Stimulated activated CD8-positive, alpha-beta memory T cell treated with anti-CD3 and anti-CD28 coated beads, Interleukin-12 subunit alpha, Interleukin-12 subunit beta, amount 100 ng/mL, for 4 hours (primary cell): ENCODE data around the gene ELK4.
"Not testable (repeated sequence)": the region's sequence is repeated elsewhere in the genome, so short reads cannot be mapped to it uniquely, and the experiment has no call there.

ENCODE experiments used
- DNase-seq: peaks from one replicate; pipeline ENCODE4 v3.0.0-alpha.2; 2020; ENCODE audit warnings: low read depth

ELK4 gene

DNA sequence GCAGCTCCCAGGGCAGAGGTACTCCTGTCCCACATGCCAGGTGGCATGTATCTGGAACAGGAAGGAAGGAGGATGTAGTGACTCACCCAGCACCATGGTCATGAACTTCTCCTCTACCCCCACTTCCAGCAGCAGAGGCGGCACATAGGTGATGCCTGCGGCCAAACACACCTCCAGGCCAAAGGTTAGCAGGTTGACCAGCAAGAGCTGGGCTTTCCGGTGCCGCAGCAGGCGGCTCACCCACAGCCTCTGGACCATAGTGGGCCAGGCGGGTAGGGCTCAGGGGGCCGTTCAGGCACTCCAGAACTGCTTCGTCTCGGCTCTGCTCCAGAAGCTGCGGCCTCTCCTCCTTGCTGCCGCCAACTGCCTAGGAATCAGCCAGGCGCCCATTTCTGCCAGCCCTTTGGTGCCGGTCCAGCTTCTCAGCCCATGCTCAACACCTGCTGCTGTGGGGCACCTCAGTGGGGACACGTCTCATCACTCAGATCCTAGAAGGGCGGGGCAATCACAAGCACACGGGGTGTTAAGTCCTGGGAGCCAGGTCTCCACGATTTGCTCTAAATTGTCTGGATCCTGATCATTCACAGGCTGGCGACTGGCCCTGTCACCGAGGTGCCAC lies 32.7 kb upstream of the ELK4 start:
- DNase-seq = no peak

DNA sequence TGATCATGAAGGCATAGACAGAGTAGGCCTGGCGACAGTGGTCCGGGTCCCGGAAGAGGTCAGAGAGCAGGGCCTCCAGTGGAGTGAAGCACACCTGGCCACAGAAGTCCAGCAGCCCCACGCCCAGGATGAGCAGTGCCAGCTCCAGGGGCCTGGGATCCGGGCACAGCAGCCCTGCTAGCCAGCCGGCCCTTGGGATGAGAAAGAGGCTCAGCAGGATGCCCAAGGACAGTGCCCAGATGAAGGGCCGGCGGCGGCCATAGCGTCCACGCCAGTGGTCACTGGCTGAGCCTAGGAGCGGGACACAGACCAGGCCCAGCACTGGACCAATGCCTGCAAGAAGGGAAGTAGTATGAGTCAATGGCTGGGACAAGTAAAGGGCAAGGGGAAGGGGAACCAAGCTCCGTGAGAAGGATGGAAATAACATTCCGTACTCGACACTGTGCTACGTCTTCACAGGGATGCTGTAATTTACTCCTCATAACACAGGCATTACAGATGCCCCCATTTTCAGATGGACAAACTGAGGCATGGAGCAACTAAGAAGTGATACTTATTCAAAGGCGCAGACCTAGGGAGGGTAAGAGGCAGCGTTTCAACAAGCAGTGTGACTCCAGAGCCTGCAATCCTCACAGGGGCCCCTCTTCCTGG lies 31.6 kb upstream of the ELK4 start:
- no peak for DNase-seq

DNA sequence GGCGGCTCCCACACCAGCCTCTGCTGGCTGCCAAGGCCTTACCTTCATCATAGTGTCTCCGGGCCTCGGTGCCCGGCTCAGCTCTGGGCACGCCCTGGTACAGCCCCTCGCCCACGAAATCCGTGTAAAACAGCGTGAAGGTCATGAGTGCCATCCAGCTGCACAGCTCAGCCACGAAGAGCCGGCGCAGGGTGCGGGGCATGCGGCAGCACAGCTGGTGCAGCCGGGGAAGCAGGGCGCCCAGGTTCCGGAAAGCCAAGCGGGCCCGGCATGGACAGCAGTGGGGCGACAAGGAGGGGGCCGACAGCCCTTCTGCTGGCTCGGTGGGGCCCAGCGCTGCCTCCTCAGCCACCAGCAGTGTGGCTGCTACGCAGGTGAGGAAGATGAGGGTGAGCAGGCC lies 31.0 kb upstream of the ELK4 start:
- DNase-seq = no peak

DNA sequence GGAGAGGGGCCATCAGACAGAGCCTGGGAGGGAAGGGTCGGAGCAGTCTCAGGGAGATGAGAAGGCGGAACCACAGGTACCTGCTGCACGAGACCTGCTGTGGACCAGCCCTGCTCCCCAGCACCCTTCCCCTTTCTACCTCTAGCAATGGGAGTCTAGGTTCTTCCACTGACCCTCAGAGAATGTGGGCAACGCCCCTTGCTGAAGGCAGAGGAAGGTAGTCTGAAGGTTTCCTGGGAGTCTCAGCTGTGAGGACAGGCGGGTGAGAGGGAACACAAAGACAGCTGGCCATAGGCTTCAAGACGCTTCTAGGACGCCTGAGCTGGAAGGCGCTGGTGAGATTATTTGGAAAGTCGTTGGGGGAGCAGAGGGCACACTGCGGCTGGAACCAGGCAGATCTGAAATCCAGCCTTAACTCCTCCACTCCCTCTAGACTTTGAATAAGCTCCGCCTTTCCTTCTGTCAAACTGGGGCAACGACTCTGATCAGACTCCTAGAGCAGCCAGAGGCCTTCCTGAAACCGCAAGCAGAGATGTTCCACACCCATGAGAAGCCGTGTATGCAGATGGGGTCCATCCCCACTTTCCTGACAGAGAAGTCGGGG lies 30.4 kb upstream of the ELK4 start:
- DNase-seq = no peak

DNA sequence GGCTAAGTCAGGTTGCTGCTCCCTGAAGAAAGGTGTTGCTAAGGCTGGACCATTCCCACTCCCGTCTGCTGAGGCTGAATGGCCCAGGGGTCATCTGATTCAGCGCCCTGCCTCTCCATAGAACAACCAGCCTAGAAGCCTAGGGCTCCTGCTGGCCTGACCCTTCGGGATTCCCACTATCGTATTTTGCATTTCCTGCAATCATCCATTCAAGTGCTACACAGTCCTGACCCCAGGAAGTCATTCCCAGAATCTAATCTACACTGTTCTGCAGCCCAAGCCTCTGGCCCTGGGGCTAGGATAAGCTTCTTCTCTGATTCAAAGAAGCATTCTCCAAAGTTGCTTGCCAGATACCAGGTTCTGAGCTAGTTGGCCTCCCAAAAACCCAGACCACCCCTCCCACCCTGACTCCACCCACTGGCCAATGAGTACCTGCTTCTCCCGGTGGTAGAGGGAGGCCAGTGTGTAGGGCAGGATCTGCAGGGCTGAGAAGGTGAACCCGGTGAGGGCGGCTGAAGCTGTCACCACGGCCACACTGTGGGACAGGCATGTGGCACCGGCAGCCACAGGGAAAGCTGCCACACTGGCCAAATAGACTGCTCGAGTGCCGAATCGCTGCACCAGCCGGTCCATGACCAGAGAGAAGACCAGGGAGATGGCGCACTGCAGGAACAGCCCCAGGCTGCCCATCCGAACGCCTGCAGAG lies 29.8 kb upstream of the ELK4 start:
- DNase-seq = no peak

DNA sequence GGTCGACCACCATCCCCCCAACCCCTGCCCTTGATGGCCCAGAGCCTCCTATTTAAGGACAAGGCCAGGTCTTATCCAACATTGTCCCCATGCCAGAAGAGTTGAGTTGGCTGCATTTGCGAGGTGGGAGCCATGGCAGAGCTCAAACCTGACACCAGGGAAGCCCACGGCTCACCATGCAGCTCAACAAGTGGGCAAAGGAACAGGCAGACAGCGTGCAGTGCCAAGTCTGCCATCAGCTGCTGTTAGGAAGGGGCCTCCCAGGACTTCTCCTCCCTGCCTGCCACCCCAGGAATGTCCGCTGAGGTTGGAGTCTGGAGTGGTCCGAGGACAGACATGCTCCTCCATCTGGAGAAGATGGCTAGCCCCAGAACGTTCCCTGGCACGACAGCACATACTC lies 28.6 kb upstream of the ELK4 start:
- DNase-seq = no peak

DNA sequence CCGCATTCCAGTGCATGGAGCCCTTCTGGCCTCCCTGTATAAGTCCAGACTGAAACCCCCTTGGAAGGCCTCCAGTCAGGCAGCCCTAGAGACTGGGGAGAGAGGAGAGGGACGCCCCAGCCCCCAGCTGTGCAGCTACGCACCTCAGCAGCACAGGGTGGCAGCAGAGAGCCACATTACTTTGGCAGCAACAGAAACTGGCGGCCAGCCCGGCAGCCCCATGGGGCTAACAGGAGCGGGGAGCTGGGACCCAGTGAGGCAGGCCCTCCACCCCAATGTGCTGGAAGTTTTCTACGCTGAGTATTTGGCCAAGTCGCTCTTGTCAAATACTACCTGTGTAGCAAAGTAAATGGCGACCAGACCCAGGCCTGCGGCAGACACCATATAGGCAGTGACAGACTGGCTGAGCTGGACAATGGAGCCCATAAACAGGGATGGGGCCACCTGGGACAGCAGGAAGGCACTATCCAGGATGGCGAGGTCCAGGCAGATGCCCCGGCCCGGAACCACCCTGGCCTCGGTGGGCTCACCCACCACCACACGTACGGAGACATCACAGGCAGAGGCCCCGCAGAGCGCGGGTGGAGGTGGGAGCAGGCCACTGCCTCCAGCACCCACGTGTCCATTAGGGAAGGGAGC lies 27.3 kb upstream of the ELK4 start:
- peak; percentile 48 for DNase-seq

DNA sequence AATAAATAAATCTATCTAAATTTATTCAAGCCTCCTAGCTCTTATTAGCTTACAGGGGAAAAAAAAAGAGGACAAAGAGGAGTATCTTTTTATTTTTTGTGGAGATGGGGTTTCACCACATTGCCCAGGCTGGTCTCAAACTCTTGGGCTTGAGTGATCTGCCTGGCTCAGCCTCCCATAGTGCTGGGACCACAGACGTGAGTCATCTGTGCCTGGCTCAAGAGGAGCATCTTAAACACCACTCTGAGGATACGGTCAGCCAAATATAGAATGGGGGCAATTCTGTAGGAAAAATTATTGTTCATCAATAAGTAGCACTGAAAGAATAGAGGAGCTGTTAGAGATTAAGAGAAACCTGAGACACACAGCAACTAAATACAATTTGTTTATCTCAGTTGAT lies 24.4 kb upstream of the ELK4 start:
- no peak for DNase-seq

DNA sequence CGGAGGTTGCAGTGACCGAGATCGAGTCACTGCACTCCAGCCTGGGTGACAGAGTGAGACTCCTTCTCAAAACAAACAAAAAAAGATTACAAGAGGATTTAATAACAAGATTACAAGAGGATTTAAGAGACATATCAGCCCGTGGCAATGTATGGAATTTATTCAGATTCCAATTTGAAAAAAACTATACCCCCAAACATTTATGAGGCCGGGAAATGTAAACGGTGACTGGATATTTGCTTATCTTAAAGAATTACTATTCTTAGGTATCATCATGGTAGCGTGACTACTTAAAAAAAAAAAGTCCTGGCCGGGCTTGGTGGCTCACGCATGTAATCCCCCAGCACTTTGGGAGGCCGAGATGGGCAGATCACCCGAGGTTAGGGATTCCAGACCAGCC lies 21.2 kb upstream of the ELK4 start:
- DNase-seq = no peak

DNA sequence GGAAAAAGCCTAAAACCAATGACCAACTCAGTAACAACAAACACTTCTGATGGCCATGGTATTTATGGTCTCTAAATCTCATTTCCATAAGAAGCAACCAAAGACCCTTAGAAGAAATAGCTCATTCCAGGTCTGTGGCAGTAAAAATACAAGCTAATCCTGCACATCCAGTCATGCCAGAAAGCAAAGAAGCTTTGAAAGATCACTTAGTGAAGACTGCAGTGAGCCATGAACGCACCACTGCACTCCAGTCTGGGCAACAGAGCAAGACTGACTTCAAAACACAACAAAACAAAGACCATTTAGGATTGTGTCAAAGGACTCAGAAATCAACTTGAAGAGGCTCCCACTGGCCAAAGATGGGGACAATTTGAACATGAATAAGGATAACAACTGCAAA lies 18.4 kb upstream of the ELK4 start:
- no peak for DNase-seq

DNA sequence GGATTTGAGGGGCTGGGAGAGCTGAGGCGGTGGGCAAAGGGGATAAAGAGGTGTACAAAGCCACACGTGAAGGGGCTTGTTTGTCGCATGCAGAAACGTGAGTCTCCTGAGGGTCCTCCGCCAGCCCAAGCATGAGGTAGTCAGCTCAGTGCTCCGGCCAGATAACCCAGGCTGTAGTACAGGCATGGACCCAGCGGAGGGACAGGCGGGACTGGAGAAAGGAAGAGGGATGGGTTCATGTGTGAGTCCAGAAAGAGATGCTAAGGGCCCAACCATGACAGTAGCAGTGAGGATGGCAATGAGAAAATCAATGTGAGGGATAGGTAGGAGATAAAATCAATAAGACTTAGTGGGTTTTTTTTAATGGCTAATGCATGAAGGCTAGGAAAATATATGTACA lies 13.7 kb upstream of the ELK4 start:
- no peak for DNase-seq

DNA sequence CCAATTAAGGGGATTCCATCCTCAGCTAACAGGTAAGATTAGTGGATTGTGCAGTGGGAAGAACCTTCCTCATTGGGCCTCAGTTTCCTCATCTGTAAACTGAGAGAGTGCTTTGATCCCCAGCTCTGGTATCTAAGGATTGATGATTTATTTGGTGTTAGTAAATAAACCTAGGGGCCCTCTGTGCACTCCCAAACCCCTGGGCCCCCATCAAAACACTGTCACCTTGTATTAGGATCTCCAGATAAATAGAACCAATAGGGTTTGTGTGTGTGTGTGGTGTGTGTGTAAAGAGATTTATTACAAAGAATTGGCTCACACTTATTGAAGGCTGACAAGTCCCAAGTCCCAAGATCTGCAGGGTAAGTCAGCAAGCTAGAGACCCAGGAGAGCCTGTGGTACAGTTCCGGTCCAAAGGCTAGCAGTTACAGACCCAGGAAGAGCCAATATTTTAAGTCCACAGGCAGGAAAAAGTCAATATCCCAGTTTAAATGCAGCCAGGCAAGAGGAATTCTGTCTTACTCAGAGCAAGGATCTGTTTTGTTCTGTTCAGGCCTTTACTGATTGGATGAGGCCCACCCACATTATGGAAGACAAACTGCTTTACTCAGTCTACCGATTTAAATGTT lies 11.0 kb upstream of the ELK4 start:
- no peak for DNase-seq

DNA sequence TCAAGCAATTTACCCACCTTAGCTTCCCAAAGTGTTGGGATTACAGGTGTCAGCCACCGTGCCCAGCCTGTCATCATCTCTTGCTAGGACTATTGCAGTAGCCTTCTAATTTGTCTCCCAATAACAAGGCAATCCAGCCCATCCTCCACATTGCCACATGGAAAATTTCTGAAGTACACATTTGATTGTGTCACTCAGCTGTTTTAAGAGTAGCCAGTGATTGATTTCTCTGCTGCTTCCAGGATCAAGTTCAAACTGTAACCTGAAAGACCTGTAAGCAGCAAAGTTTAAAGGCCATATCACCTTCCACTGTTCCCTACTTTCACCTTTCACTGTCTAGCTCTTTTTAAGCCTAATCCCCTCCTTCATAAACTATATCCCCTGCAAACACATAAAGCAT lies 7.8 kb upstream of the ELK4 start:
- no peak for DNase-seq

DNA sequence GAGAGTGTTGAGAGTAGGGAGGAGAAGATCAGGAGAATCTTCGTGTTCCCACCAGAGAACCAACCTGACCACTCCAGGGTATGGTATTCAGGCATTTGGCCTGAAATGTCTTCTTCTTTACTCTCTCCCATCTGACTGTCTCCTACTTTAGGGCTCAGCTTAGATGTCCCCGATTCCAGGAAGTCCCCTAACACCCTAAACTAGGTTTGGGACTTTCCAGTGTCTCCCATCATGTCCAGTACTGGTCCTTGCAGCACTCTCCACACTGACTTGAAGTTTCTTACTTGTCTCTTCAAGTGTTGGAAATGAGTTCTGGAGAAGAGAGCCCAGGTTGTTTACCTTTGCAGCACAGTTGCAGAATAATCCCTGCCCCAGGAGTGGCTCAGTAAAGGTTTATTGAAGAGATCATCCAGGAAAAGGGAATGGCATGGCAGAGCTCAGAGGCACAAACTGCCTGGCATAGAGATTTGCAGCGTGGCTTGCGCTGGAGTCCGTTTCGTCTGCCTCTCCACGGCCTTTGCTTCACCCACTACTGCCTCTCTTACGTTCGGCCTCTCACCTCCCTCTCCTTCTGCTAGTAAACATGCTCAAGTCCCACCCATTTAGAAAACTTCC lies 6.2 kb upstream of the ELK4 start:
- no peak for DNase-seq

DNA sequence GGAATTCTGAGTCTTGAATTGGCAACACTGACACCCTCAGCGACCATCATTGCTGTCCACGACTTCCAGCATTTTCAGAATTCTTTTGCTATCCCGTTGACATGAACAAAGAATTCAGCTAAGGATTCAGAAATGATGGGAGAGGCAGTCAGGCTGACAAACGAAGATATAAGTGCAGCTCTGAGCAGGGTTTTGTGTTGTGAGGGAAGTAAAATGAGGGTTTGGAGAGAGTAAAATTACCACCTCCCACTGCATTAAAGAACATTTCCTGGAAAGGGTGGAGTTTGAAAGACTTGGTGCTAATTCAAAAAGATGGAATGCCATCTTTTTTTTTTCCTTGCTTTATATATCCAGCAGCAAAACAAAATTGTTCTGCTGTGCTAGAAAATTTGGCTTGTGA lies 4.9 kb upstream of the ELK4 start:
- no peak for DNase-seq

DNA sequence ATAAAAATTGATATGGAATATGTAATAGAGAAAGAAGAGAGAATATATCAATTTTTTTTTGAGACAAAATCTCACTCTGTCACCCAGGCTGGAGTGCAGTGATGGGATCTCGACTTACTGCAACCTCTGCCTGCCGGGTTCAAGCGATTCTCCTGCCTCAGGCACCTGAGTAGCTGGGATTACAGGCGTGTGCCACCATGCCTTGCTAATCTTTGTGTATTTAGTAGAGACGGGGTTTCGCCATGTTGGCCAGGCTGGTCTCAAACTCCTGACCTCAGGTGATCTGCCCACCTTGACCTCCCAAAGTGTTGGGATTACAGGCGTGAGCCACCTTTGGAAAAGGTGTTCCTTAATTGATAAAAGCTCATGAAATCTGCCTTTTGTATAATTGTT lies 4.3 kb upstream of the ELK4 start:
- DNase-seq = not testable (repeated sequence)

DNA sequence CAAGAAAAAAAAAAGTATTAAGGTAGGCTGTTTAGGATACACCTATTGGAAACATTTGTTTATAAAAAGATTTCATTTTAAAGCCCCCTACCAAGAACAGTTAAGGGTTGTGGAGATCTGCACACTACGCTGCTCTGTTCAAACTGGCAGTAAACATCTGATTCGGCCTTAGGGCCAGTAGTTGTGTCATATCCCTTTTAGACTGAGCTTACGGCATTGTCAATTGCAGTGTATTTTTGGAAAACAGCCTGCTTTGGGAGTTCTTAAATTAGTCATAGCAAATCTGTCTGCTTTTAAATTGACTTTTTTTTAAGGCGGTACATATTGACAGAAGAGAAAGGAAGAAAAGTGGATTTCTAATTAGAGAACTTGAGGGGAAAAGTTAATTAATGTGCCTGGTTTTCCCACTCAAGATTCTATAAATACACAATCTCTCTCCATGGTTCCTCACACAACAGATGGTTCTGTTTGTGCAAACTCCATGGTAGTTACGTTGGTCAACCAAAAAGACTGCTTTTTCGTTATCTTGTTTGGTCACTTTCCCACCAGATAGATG lies 1.7 kb upstream of the ELK4 start:
- no peak for DNase-seq

DNA sequence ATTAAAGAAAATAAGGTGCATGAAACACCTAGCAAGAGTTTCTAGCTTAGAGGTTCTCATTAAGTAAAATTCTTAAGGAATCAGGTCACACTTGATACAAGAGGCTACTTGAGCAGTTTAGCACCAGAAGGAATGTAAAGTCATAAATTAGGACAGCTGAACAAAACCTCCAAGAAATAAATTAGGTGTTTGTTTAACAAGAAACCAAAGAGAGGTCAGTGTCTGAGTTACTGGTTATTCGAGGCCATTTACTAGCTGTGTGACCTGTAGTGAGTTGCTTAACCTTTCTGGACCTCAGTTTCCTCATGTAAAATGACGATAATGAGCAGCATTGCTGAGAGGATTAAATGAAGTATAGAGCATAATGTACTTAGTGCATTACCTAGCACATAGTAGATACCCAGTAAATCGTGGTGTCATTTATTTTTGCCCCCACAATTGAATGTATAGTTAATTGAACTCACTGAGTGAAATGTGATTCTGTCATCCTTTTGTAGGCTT lies 908 bp upstream of the ELK4 start:
- no peak for DNase-seq

DNA sequence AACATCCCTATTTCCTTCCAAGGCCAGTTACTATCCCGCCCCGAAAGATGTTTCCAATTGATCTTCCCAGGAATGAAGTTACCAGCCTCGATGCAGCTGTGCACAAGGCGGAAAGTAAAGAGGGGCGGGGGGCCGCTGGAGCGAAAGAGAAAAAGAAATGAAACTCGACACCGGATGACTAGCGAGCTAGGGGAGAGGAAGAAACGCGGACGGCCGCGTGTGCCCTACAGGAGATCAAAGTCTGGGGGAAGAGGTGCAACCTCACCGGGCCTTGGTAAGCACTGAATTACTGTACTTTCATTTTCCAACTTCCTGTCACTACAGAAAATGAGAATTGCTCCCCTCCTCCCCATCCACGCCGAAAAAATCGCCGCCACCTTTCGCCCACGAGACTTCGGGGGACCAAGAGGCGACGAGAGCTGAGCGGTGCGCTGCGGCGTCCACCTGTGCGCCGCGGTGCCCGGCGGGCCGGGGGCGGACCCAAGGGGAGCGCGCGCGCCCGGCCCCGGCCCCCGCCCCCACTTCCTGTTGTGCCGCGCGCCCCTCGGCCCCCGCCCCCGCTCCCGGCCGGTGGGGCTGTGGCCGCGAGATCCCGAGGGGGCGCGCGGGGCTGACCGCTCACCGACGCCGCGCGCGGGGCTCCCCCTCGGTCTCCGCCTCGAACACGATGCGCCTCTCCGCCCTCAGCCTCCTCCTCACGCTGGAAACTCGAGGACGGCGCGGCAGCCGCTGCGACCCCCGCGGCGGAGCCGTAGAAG lies 622 bp downstream of the ELK4 start:
- peak; percentile 59 for DNase-seq

DNA sequence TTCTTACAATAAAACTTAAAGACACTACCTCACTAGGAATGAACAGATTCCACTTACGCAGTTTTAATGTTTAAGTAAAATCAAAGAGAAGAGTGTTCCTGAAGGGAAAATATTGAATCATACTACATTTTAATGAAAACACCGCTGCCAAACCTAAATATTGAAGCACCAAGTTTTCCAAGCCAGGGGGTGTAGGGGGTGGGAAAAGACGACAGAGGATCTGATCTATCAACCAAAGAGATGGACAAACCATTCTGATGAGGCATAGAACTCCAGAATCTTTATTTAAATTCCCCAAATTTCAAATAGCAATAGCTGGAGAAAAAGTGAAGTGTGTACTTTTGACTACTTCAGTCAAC lies 1.2 kb downstream of the ELK4 start:
- no peak for DNase-seq

DNA sequence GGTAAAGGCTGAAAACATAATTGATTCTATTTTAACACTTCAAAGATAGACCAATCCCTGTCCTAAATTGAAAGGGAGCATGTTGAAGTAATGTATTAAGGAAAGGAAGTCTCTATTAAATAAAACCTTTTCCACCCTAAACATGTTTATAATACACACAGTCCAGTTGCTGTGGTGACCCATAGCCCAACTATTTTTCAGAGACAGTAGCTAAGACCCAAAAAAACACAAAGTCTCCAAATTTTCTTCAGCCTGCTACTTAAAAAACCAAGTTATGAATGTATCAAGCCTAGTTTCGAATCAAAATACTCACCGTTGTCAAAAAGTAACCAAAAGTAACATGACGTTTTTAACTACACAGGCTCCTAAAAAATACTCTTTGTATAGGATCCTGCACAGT lies 1.6 kb downstream of the ELK4 start:
- DNase-seq = no peak
